ENCODE measurements around the gene JARID2.

The JARID2 gene

DNA sequence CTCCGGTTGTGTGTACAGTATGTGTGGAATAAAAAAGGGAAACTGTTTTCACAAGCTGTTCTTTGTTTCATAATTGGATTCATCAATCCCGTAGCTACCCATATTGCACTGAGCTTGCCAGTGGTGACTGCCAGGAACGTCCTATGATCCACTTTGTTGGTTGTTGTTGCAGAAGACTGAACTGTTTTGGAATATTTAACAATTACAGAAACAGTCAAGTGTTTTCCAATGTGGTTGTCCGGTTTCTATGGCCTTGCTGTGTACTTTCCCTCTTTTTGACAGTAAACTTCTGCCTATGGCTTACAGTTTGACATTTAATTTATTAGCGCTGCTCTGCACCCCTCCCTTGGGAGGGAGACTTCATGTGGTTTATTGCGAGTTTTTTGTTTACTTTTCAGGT is 275.7 kb downstream of the JARID2 start:
- DNase-seq (ENCODE audit: low read depth), result no peak
- no peak overlapping the region for H3K4me3 ChIP-seq (ENCODE audit: low read length)
- TF ChIP-seq, protein P1, sequence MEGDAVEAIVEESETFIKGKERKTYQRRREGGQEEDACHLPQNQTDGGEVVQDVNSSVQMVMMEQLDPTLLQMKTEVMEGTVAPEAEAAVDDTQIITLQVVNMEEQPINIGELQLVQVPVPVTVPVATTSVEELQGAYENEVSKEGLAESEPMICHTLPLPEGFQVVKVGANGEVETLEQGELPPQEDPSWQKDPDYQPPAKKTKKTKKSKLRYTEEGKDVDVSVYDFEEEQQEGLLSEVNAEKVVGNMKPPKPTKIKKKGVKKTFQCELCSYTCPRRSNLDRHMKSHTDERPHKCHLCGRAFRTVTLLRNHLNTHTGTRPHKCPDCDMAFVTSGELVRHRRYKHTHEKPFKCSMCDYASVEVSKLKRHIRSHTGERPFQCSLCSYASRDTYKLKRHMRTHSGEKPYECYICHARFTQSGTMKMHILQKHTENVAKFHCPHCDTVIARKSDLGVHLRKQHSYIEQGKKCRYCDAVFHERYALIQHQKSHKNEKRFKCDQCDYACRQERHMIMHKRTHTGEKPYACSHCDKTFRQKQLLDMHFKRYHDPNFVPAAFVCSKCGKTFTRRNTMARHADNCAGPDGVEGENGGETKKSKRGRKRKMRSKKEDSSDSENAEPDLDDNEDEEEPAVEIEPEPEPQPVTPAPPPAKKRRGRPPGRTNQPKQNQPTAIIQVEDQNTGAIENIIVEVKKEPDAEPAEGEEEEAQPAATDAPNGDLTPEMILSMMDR (conservative IDR thresholded peaks at IDR 0.05; ENCODE audit: low read depth, low read length), result no peak

DNA sequence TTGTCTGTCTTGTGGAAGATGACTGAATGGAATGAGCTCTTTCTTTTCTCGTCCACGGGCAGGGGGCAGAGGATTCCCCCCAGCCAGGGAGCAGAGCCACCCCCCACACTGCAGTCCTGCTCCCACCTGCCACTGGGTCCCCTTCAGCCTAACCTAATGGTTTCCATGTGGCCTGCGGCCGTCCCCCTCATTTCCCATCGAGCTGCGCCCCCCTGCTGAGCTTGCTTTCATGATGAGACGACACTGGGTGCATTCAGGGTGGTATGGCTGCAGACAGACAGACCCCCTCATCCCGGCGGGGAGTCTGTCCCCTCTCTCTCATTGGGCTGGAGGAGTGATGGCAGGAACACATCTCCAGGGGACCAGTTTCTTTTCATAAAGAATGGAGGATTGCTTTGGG is 276.2 kb downstream of the JARID2 start:
- no peak for DNase-seq (ENCODE audit: low read depth)
- no peak overlapping the region for H3K4me3 ChIP-seq (ENCODE audit: low read length)
- TF ChIP-seq, protein P1 (conservative IDR thresholded peaks at IDR 0.05; ENCODE audit: low read depth, low read length), result no peak

DNA sequence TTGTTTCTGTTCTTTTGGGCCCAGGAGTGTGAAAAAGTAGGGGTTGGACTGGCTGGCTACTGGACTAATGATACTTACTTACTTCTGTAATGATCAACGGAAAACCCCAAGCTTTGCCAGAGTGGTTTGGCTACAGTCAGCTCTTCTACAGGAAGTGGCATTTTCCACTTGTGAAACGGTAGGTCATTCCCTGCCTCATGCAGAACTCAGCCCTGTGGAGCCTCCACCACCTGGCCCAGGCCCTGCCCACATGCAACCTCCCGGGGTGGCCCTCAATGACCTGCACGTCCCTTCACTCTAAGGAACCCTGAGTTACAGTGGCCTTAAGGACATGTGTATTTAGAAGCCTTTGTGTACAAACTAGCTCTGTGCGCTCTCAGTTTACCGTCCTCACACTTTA is 276.6 kb downstream of the JARID2 start:
- no peak for DNase-seq (ENCODE audit: low read depth)
- TF ChIP-seq, protein P1 (conservative IDR thresholded peaks at IDR 0.05; ENCODE audit: low read depth, low read length), result no peak
- H3K4me3 ChIP-seq (ENCODE audit: low read length), result no peak overlapping the region

DNA sequence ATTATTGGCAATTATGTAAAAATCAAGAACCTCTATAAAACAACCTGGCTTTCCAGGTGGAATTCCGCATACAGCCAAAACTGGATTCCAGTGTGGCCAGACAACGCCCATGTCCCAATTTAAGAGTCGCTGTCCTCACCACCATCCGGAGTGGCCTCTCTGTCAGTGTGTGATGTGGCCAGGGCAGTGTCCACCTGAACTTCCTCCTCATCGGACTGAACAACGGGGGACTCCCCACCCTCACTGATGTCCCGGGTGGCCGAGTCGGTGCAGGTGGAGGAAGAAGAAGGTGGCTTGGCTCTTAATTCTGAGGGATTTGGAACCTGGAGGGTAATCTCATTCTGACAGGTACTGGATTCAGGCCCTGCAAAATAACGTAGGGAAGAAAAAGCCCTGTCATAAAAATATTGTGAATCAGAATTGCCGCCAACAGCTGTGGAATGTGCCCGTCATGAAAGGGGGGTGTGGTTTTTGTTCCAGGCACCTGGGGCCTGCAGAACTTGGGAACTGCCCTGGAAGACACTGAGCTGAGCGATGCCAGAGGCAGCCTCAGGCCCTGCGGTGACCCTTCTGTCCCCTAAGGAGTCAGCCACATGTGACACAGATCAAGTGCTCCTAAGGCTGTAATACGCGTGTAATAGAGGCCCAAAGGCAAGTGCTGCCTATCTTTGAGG is 277.1 kb downstream of the JARID2 start:
- no peak for DNase-seq (ENCODE audit: low read depth)

DNA sequence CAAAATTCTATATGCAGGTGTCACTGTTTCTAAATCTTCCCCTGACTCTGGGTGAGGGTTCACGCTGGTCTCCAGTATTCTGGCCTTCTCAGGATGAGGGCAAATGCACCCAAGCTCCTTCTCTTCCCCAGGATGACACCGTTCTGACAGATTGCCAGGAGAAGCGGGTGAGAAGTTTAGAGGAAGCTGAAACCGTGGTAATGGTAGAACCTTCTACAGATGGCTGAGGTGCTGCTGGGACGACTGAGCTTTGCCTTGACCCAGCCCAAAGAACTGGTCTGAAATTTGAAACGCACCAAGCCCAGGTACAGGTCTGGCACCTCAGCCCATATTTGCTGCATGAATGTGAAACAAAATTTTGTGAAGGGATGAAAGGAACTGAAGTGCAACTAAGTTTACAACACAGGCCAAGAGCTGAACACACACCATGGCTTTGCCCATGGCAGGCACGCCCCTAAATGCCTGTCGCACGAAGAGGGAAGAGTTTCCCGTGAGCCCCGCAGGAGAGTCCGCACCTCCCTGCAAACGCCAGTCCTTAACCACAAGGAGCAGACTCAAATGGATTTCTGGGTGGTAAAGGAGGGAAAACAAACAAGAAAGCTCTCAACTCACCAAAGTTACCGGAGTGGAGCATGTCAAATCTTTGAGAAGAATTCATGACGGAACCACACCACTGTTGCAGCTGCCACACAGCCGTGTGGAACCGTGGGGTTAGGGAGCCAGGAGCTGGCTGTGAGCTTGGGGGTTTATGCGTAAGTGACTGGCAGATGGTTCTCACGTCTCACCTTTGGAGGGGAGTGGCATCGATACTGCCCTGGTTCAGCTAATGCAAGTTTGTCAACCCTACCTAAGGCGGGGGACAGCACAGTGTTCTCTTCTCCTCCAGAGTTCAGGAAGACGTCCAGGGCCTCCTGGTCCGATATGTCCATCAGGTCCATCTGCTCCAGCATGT is 278.1 kb downstream of the JARID2 start:
- H3K4me3 ChIP-seq (ENCODE audit: low read length), result no peak overlapping the region
- TF ChIP-seq, protein P1 (conservative IDR thresholded peaks at IDR 0.05; ENCODE audit: low read depth, low read length), result no peak
- no peak for DNase-seq (ENCODE audit: low read depth)

More for the DNA sequence above, 277.1 kb downstream of the JARID2 start:
- no peak overlapping the region for H3K4me3 ChIP-seq (ENCODE audit: low read length)
- TF ChIP-seq, protein P1 (conservative IDR thresholded peaks at IDR 0.05; ENCODE audit: low read depth, low read length), result no peak

DNA sequence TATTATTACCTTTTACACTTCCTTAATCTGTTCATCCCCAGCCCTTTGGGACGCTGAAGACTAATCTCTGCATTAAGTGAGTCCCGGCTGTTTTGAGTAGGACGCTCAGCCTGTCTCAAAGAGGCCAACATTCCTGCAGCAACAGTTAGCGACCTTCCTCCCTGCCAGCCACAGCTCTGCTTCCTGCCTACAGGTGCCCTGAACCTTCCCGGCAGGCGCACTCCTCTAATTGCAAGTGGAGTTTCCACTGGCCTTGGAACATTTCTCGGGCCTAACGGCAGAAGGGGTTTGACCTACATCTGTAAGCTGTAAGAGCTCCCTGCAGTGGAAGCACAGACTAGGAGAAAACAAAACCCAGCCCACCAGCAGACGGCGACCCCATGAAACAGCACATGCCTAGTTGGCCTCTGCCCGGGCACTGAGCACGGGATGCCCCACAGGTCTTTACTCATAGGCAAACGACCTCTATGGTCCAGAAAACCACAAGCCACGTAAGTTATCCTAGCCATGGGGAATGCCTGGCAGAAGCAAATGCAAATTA is 279.1 kb downstream of the JARID2 start:
- no peak for DNase-seq (ENCODE audit: low read depth)

More for the DNA sequence above, 279.1 kb downstream of the JARID2 start:
- TF ChIP-seq, protein P1 (conservative IDR thresholded peaks at IDR 0.05; ENCODE audit: low read depth, low read length), result no peak
- H3K4me3 ChIP-seq (ENCODE audit: low read length), result no peak overlapping the region
